LoVo (cell line): ENCODE data around the gene CR2.
"Not testable (repeated sequence)": the region's sequence is repeated elsewhere in the genome, so short reads cannot be mapped to it uniquely, and the experiment has no call there.

Source experiments
- DNase-seq: peaks from one replicate; pipeline ENCODE4 v3.0.0-alpha.2; 2016; ENCODE audit warnings: low spot score

Gene CR2

GRCh38 chr1:207444514-207445217 lies 9.5 kb upstream of the CR2 start:
- no peak for DNase-seq

GRCh38 chr1:207453710-207454045 lies 450 bp upstream of the CR2 start:
- no peak for DNase-seq

- DNase-seq = no peak
Measured at GRCh38 chr1:207455183-207455754, 1.1 kb downstream of the CR2 start.

- DNase-seq = no peak
Measured at GRCh38 chr1:207458414-207458813, 4.3 kb downstream of the CR2 start.

GRCh38 chr1:207459008-207459407 lies 4.9 kb downstream of the CR2 start:
- no peak for DNase-seq

GRCh38 chr1:207461649-207462048 lies 7.5 kb downstream of the CR2 start:
- DNase-seq = no peak

GRCh38 chr1:207462535-207462934 lies 8.4 kb downstream of the CR2 start:
- DNase-seq = no peak

- DNase-seq = no peak
Measured at GRCh38 chr1:207463021-207463420, 8.9 kb downstream of the CR2 start.

GRCh38 chr1:207463571-207463970 lies 9.4 kb downstream of the CR2 start:
- no peak for DNase-seq

- no peak for DNase-seq
Measured at GRCh38 chr1:207470927-207471326, 16.8 kb downstream of the CR2 start.

- no peak for DNase-seq
Measured at GRCh38 chr1:207474210-207474609, 20.1 kb downstream of the CR2 start.

GRCh38 chr1:207486198-207486597 lies 32.1 kb downstream of the CR2 start:
- DNase-seq = no peak

GRCh38 chr1:207487636-207488035 lies 33.5 kb downstream of the CR2 start:
- no peak for DNase-seq

GRCh38 chr1:207493212-207493611 lies 39.1 kb downstream of the CR2 start:
- DNase-seq = no peak

- no peak for DNase-seq
Measured at GRCh38 chr1:207494171-207494570, 40.0 kb downstream of the CR2 start.

- not testable (repeated sequence) for DNase-seq
Measured at GRCh38 chr1:207495281-207495680, 41.2 kb downstream of the CR2 start.

- no peak for DNase-seq
Measured at GRCh38 chr1:207495801-207496792, 42.0 kb downstream of the CR2 start, which contains the start of gene CR1. Gene CR1 (plus strand): TSS chr1:207496157. CDS start chr1:207496268, 111 bp downstream.

GRCh38 chr1:207497941-207498340 lies 43.8 kb downstream of the CR2 start:
- no peak for DNase-seq

- peak; percentile 72 for DNase-seq
Measured at GRCh38 chr1:207499573-207499972, 45.4 kb downstream of the CR2 start.

GRCh38 chr1:207500306-207500705 lies 46.2 kb downstream of the CR2 start:
- no peak for DNase-seq

- no peak for DNase-seq
Measured at GRCh38 chr1:207501071-207501470, 46.9 kb downstream of the CR2 start.

- DNase-seq = no peak
Measured at GRCh38 chr1:207502726-207503125, 48.6 kb downstream of the CR2 start.

- no peak for DNase-seq
Measured at GRCh38 chr1:207503950-207504349, 49.8 kb downstream of the CR2 start.
